Testis (tissue), 3 donors: ENCODE data around the gene METAP1D. TPM values are rescaled to one million over a fixed set of nuclear protein-coding genes. Genes with fewer than 3 reads are reported as not detected.
"Not testable (repeated sequence)": the region's sequence is repeated elsewhere in the genome, so short reads cannot be mapped to it uniquely, and the experiment has no call there.

ENCODE experiments used
- DNase-seq: peaks from one replicate; pipeline ENCODE4 v3.0.0-alpha.2; 2019
- H3K27ac ChIP-seq, 2 donors: fragments of 200-600 bp; sonication (generic); one replicate each; pipeline ENCODE4 v1.5.1; 2019
- H3K27me3 ChIP-seq: fragments of 200-600 bp; sonication (generic); one replicate; pipeline ENCODE4 v1.5.1; 2019
- H3K36me3 ChIP-seq: fragments of 200-600 bp; sonication (generic); one replicate; pipeline ENCODE4 v1.5.1; 2017; ENCODE audit warnings: low read depth; ENCODE audit errors: missing control alignments
- H3K4me1 ChIP-seq: fragments of 200-600 bp; sonication (generic); one replicate; pipeline ENCODE4 v1.5.1; 2019
- H3K4me3 ChIP-seq, 2 donors: fragments of 200-600 bp; sonication (generic); one replicate each; pipeline ENCODE4 v1.5.1; 2017 to 2019
- H3K9me3 ChIP-seq: fragments of 200-600 bp; sonication (generic); one replicate; pipeline ENCODE4 v1.5.1; 2017
- CTCF ChIP-seq, 3 experiments: fragments of 450-650 bp in 2 of 3; fragments of 200-600 bp in 1 of 3; sonication (generic) in 1 of 3; IDR thresholded peaks; one replicate each; pipeline ENCODE4 v1.5.1; 2016 to 2019; ENCODE audit warnings: antibody characterized with exemption in 3 of 3, mild to moderate bottlenecking in 2 of 3, moderate library complexity in 1 of 3
- POLR2A ChIP-seq: fragments of 450-650 bp; IDR thresholded peaks from one replicate; pipeline ENCODE4 v1.6.1; 2017; ENCODE audit warnings: antibody characterized with exemption, mild to moderate bottlenecking, moderate library complexity
- WGBS, 2 donors: methylation state at CpG; one replicate each; pipeline ENCODE4 v1.1.5; 2018; 5-methylcytosine and 5-hydroxymethylcytosine counted together
- intact Hi-C: fragments of 100-400 bp; cut with DNase I; formaldehyde crosslinking; loops from one replicate; pipeline ENCODE4 v1.15.1; 2023; ENCODE audit warnings: low total_unique reads
- polyA plus RNA-seq: library from polyadenylated mRNA; stranded (reverse); fragments of 350-450 nt; fragmentation: Illumina TruSeq; extraction: RNeasy Lipid Tissue Mini Kit (QIAGEN cat#74804); gene quantifications from one replicate; pipeline ENCODE4 v1.2.3, GENCODE V29; 2014; ENCODE audit warnings: low read depth, low replicate concordance; ENCODE audit not compliant: insufficient read depth
- total RNA-seq, 2 donors: library from RNA; depleted of rRNA; stranded (reverse); fragments of >200 nt; gene quantifications; one replicate each; pipeline ENCODE4 v1.2.3, GENCODE V29; 2016

The METAP1D gene
- total and polyA plus RNA-seq, 3 donors from 2014 or later, result 4.5 to 15.3 (median 13.6) TPM

GRCh38 chr2:171968509-171968908 is 31.2 kb upstream of the METAP1D start:
- Histone ChIP-seq H3K36me3 (no peaks in the 10 kb centered on the region), H3K9me3 (no peaks in the 10 kb centered on the region), H3K4me3 (no peak overlapping the region), H3K27ac (no peak overlapping the region), H3K4me1 (no peaks in the 10 kb centered on the region), H3K27me3 (no peaks in the 10 kb centered on the region)
- intact Hi-C loops, result no loop called here
- TF ChIP-seq POLR2A, result no peak
- TF ChIP-seq CTCF (IDR thresholded peaks at IDR 0.05), result no peak
- DNase-seq, result no peak

DNA sequence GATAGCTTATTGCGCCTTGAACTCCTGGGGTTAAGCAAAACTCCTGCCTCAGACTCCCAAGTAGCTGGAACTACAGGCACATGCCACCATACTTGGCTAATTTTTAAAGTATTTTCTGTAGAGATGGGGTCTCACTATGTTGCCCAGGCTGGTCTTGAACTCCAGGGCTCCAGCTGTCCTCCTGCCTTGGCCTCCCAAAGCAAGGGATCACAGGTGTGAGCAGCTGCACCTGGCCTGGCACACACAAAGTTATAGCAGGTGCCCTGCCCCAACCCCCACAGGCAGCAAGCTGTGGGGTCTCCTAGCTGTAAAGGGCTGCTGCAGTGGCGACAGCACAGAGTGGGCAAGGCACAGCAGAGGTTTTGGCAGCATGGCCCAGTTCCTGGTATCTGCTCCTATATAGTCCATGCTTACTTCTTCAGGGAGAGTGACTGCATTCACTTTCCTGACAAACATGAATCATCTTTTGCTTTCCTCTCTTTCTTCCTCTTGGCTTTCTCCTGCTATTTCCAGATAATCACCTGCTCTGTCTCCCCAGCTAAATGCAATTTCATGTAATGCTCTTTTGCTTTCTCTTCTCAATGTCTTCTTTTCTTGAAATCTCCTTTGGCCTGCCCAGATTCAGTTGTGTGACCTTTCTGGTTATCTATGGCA is 27.3 kb upstream of the METAP1D start:
- Histone ChIP-seq H3K27me3 (no peaks in the 10 kb centered on the region), H3K36me3 (no peaks in the 10 kb centered on the region), H3K4me1 (no peaks in the 10 kb centered on the region), H3K4me3 (no peak overlapping the region), H3K27ac (no peak overlapping the region), H3K9me3 (no peaks in the 10 kb centered on the region)
- no peak for TF ChIP-seq CTCF (IDR thresholded peaks at IDR 0.05)
- no peak for TF ChIP-seq POLR2A
- intact Hi-C loops, result no loop called here
- WGBS, 2 donors, result 94 to 100% methylated on average over 2 of the region's 2 CpGs
- DNase-seq, result no peak

DNA sequence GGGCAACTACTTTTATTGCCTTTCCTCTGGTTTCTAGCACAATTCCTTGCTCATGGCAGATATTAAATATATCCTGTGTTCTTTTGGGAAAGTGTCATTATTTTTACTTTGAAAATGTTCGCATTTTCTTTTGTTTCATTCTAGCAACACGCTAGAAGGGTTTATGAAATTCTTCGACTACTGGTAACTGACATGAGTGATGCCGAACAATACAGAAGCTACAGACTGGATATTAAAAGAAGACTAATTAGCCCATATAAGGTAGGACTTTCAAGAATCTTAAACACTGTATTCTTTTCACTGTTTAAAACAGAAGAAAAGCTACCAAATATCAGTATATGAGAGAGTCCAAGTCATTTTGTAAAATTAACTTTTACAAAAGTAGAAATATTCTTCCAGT is 20.6 kb upstream of the METAP1D start:
- Histone ChIP-seq H3K4me3 (no peak overlapping the region), H3K4me1 (no peaks in the 10 kb centered on the region), H3K27me3 (no peaks in the 10 kb centered on the region), H3K27ac (no peak overlapping the region), H3K9me3 (no peaks in the 10 kb centered on the region), H3K36me3 (no peaks in the 10 kb centered on the region)
- 85 to 91% methylated on average over 4 of the region's 4 CpGs for WGBS, 2 donors
- TF ChIP-seq POLR2A (no peak), CTCF (IDR thresholded peaks at IDR 0.05) (no peak)
- DNase-seq, result no peak
- intact Hi-C loops, result no loop called here

DNA sequence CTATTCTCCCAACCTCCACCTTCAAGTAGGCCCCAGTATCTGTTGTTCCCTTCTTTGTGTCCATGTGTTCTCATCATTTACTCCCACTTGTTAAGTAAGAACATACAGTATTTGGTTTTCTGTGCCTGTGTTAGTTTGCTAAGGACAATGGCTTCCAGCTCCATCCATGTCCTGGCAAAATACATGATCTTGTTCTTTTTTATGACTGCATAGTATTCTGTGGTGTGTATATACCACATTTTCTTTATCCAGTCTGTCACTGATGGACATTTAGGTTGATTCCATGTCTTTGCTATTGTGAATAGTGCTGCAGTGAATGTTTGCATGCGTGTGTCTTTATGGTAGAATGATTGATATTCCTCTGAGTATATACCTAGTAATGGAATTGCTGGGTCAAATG is 15.8 kb upstream of the METAP1D start:
- 93 to 97% methylated on average over 1 of the region's 1 CpG for WGBS, 2 donors
- H3K27ac ChIP-seq, DNase-seq, intact Hi-C loops, H3K4me1 ChIP-seq, H3K4me3 ChIP-seq, H3K9me3 ChIP-seq, H3K27me3 ChIP-seq, H3K36me3 ChIP-seq: not testable (repeated sequence)

DNA sequence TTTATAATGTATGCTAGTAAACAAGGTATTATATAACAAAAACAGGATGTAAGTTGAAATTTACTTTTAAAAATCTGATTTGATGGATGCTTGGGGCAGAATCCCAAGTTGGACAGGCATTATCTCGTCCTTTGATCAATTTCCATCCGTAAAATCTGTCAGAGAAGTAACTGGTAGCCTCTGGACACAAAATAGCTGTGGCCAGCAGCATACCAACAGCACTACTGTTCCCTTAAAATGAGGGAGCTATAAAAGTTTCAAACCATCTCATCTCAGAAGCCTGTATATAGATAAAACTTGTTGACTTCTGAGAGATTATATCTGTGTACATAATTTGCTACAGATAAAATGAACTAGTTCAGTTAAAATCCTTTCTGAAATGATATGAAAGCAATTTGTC is 14.7 kb upstream of the METAP1D start:
- WGBS, 2 donors, result 86 to 91% methylated on average over 2 of the region's 2 CpGs

More for the DNA sequence above, 14.7 kb upstream of the METAP1D start:
- no peak overlapping the region for H3K4me3 ChIP-seq
- no peaks in the 10 kb centered on the region for H3K9me3 ChIP-seq
- no peaks in the 10 kb centered on the region for H3K36me3 ChIP-seq
- intact Hi-C loops, result no loop called here
- TF ChIP-seq POLR2A (no peak), CTCF (IDR thresholded peaks at IDR 0.05) (no peak)
- no peaks in the 10 kb centered on the region for H3K4me1 ChIP-seq
- no peaks in the 10 kb centered on the region for H3K27me3 ChIP-seq
- no peak for DNase-seq
- H3K27ac ChIP-seq, result no peak overlapping the region
